WTC11 (cell line): ENCODE measurements around the gene ACP5. TPM values are rescaled to one million over a fixed set of nuclear protein-coding genes. Genes with fewer than 3 reads are reported as not detected.

Experiments used
- ATAC-seq: fragments of 200-7000 bp; cut with Tn5 transposase; 2 replicates; pipeline ENCODE4 v1.10.0; 2021; ENCODE audit warnings: mild to moderate bottlenecking, moderate library complexity
- CTCF ChIA-PET: fragments of 300-600 bp; sonication (Branson Sonifier 250); formaldehyde crosslinking; loops from one replicate; lab custom pipeline; 2021; ENCODE audit warnings: antibody characterized with exemption; lab: Charles Lee
- POLR2A ChIA-PET: fragments of 350-600 bp; sonication (Branson Sonifier 250); formaldehyde crosslinking; loops from one replicate; lab custom pipeline; 2021; ENCODE audit warnings: antibody characterized with exemption; lab: Charles Lee
- DNase-seq: peaks from one replicate; pipeline ENCODE4 v3.0.0; 2021; ENCODE audit warnings: low spot score
- H3K27ac Mint-ChIP-seq: 2 replicates; pipeline ENCODE4 v1.8.0; 2021; ENCODE audit warnings: mixed read lengths
- H3K27me3 Mint-ChIP-seq: 2 replicates; pipeline ENCODE4 v1.8.0; 2021; ENCODE audit warnings: low read depth, mild to moderate bottlenecking, moderate library complexity, mixed read lengths
- H3K36me3 Mint-ChIP-seq: 2 replicates; pipeline ENCODE4 v1.8.0; 2021; ENCODE audit warnings: mixed read lengths
- H3K4me1 Mint-ChIP-seq: 2 replicates; pipeline ENCODE4 v1.8.0; 2022; ENCODE audit warnings: mixed read lengths
- H3K4me3 Mint-ChIP-seq: 2 replicates; pipeline ENCODE4 v1.8.0; 2021; ENCODE audit warnings: mild to moderate bottlenecking, moderate library complexity, mixed read lengths
- H3K9me3 Mint-ChIP-seq: 2 replicates; pipeline ENCODE4 v1.8.0; 2021; ENCODE audit warnings: mixed read lengths
- CBFB ChIP-seq: sonication (generic); formaldehyde crosslinking; IDR thresholded peaks from 2 replicates; pipeline ENCODE4 v1.8.1; 2022; ENCODE audit warnings: mild to moderate bottlenecking, low read depth, missing genetic modification reagents
- CREB1 ChIP-seq: sonication (generic); formaldehyde crosslinking; IDR thresholded peaks from 2 replicates; pipeline ENCODE4 v1.8.0; 2023; ENCODE audit warnings: mild to moderate bottlenecking, missing genetic modification reagents
- EMX1 ChIP-seq: fragments of 250-450 bp; sonication (Bioruptor Pico); IDR thresholded peaks from 2 replicates; pipeline ENCODE4 v1.8.0; 2021; ENCODE audit warnings: mild to moderate bottlenecking
- ESRRA ChIP-seq: sonication (generic); formaldehyde crosslinking; IDR thresholded peaks from 2 replicates; pipeline ENCODE4 v1.8.1; 2022; ENCODE audit warnings: mild to moderate bottlenecking, missing genetic modification reagents, borderline replicate concordance
- MXD4 ChIP-seq: fragments of 250-450 bp; sonication (Bioruptor Pico); IDR thresholded peaks from 2 replicates; pipeline ENCODE4 v1.8.0; 2021; ENCODE audit warnings: mild to moderate bottlenecking, moderate library complexity, borderline replicate concordance
- ZNF121 ChIP-seq: sonication (generic); formaldehyde crosslinking; IDR thresholded peaks from 2 replicates; pipeline ENCODE4 v1.8.0; 2023; ENCODE audit warnings: missing genetic modification reagents
- ZNF219 ChIP-seq: sonication (generic); formaldehyde crosslinking; IDR thresholded peaks from 2 replicates; pipeline ENCODE4 v1.8.0; 2023; ENCODE audit warnings: missing genetic modification reagents, mild to moderate bottlenecking, borderline replicate concordance
- ZNF263 ChIP-seq: sonication (generic); formaldehyde crosslinking; IDR thresholded peaks from 2 replicates; pipeline ENCODE4 v1.8.1; 2022; ENCODE audit warnings: low read depth, mild to moderate bottlenecking, moderate library complexity, missing genetic modification reagents
- ZNF317 ChIP-seq: sonication (generic); formaldehyde crosslinking; IDR thresholded peaks from 2 replicates; pipeline ENCODE4 v1.8.1; 2023; ENCODE audit warnings: low read depth, mild to moderate bottlenecking, moderate library complexity, missing genetic modification reagents, borderline replicate concordance
- ZNF396 ChIP-seq: fragments of 250-450 bp; sonication (Bioruptor Pico); IDR thresholded peaks from 2 replicates; pipeline ENCODE4 v1.8.0; 2021; ENCODE audit warnings: mild to moderate bottlenecking, moderate library complexity, borderline replicate concordance
- total RNA-seq: library from RNA; stranded (reverse); gene quantifications from 3 replicates; pipeline ENCODE4 v1.2.3, GENCODE V29; 2021
- TF ChIP-seq, protein P1 (sequence below): fragments of 250-450 bp; sonication (Bioruptor Pico); IDR thresholded peaks from 2 replicates; pipeline ENCODE4 v1.8.0; 2021; ENCODE audit warnings: mild to moderate bottlenecking
- TF ChIP-seq, protein P2 (sequence below): sonication (generic); formaldehyde crosslinking; IDR thresholded peaks from 2 replicates; pipeline ENCODE4 v1.8.1; 2022; ENCODE audit warnings: missing genetic modification reagents, borderline replicate concordance
- TF ChIP-seq, protein P3 (sequence below): sonication (generic); formaldehyde crosslinking; IDR thresholded peaks from 2 replicates; pipeline ENCODE4 v1.8.1; 2023; ENCODE audit warnings: mild to moderate bottlenecking, missing genetic modification reagents, moderate library complexity
- TF ChIP-seq, protein P4 (sequence below): sonication (generic); formaldehyde crosslinking; conservative IDR thresholded peaks from 2 replicates; pipeline ENCODE4 v1.8.1; 2022; ENCODE audit warnings: mild to moderate bottlenecking, missing genetic modification reagents
- TF ChIP-seq, protein P5 (sequence below): sonication (generic); formaldehyde crosslinking; IDR thresholded peaks from 2 replicates; pipeline ENCODE4 v1.8.0; 2022; ENCODE audit warnings: mild to moderate bottlenecking, missing genetic modification reagents
- TF ChIP-seq, protein P6 (sequence below): fragments of 250-450 bp; sonication (Bioruptor Pico); IDR thresholded peaks from 2 replicates; pipeline ENCODE4 v1.9.0; 2021; ENCODE audit warnings: mild to moderate bottlenecking, borderline replicate concordance
- TF ChIP-seq, protein P7 (sequence below): fragments of 200-600 bp; IDR thresholded peaks from 2 replicates; pipeline ENCODE4 v1.8.0; 2022; ENCODE audit warnings: antibody characterized with exemption

Gene ACP5
- total RNA-seq, 1 experiment from 2014 or later = 8.6 TPM

DNA sequence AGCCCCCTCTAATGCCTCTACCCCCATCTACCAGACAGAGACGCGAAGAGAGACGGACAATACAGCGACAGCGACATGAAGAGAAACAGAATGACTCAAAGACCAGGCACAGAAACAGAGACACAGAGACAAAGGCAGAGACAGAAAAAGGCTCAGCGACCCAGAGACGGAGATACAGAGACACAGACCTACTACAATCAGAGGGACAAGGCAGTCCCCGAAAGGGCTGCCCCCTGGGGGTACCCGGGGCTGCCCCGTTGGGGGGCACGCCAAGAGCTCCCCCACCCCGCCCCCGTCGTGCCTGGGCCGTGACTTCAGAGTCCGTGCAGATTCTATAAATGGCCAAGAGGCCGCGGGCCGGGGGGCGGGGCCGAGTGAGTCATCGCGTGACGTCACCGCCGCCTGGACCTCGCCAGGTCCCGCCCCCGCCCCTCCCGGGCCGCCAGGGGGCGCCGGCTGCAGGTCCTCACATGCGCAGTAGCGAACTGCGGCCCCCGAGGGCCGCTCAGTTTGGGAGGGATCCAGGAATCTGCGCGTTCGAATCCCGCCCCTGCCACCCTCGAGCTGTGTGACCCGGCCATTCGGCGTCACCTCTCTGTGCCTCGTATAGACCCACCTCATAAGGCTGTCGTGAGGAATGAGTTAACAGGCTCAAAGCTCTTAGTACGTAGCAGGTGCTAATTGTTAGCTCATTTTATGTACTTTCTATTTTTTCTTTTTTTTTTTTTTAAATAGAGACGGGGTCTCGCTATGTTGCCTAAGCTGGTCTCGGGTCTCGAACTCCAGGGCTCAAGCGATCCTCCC is 41.5 kb downstream of the ACP5 start (continued):
- TF ChIP-seq, protein P1, sequence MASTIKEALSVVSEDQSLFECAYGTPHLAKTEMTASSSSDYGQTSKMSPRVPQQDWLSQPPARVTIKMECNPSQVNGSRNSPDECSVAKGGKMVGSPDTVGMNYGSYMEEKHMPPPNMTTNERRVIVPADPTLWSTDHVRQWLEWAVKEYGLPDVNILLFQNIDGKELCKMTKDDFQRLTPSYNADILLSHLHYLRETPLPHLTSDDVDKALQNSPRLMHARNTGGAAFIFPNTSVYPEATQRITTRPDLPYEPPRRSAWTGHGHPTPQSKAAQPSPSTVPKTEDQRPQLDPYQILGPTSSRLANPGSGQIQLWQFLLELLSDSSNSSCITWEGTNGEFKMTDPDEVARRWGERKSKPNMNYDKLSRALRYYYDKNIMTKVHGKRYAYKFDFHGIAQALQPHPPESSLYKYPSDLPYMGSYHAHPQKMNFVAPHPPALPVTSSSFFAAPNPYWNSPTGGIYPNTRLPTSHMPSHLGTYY (CRISPR knock-in tag) = no peak
- TF ChIP-seq ESRRA (CRISPR knock-in tag) (no peak), ZNF317 (CRISPR knock-in tag) (no peak), CBFB (CRISPR knock-in tag) (no peak)

DNA sequence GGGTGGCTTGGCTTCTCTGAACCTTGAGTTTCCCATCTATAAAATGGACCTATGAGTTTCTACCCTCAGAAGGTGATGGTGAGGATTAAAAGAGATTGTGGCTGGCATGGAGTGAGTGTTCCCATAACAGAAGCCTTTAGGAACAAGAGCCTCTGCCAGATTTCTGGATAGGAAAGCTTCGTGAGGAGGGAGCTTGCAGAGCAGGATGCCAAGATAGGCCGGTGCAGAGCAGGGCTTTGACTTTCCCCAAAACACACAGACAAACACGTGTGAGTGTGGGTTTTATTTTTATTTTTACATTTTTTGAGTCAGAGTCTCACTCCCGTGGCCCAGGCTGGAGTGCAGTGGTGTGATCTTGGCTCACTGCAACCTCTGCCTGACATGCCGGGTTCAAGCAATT is 42.5 kb downstream of the ACP5 start:
- Mint-ChIP-seq H3K27ac (no peak overlapping the region), H3K4me1 (peaks cover 16% of the 10 kb centered on the region), H3K27me3 (peaks cover 38% of the 10 kb centered on the region), H3K9me3 (no peaks in the 10 kb centered on the region), H3K36me3 (no peaks in the 10 kb centered on the region), H3K4me3 (0 out of 2 replicates have a peak overlapping the region, but pooled peaks have one; percentile 78)
- ChIA-PET POLR2A (no interaction called here), CTCF (interaction anchor here (0.8 to 1.4 kb wide), 2 partner anchors 8 to 154 kb away, joined by 3 read pairs; no protein-coding TSS in a partner anchor)
- TF ChIP-seq EMX1 (CRISPR knock-in tag) (no peak), ZNF121 (no peak)
- DNase-seq = no peak
- ATAC-seq = no peak

DNA sequence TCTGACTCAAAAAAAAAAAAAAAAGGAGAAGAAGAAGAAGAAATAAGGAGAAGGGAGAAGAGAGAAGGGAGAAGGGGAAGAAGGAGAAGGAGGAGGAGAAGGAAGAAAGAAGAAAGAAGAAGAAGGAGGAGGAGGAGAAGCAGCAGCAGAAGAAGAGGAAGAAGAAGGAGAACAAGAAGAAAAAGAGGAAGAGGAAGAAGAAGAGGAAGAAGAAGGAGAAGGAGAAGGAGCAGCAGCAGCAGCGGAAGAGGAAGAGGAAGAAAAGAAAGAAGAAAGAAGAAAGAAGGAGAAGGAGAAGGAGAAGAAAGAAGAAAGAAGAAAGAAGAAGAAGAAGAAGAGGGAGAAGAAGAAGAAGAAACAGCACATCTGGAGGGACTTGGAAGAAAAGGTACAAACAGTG is 42.9 kb downstream of the ACP5 start:
- no peak overlapping the region for H3K27ac Mint-ChIP-seq
- no peak for DNase-seq
- no peaks in the 10 kb centered on the region for H3K36me3 Mint-ChIP-seq
- H3K9me3 Mint-ChIP-seq = no peaks in the 10 kb centered on the region
- TF ChIP-seq CREB1 (CRISPR knock-in tag) (no peak), ZNF219 (CRISPR knock-in tag) (no peak), MXD4 (CRISPR knock-in tag) (no peak)
- TF ChIP-seq, protein P2, sequence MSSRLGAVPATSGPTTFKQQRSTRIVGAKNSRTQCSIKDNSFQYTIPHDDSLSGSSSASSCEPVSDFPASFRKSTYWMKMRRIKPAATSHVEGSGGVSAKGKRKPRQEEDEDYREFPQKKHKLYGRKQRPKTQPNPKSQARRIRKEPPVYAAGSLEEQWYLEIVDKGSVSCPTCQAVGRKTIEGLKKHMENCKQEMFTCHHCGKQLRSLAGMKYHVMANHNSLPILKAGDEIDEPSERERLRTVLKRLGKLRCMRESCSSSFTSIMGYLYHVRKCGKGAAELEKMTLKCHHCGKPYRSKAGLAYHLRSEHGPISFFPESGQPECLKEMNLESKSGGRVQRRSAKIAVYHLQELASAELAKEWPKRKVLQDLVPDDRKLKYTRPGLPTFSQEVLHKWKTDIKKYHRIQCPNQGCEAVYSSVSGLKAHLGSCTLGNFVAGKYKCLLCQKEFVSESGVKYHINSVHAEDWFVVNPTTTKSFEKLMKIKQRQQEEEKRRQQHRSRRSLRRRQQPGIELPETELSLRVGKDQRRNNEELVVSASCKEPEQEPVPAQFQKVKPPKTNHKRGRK = peak; percentile 67; the same call in 1 of the 2 replicates
- H3K4me1 Mint-ChIP-seq = peaks cover 16% of the 10 kb centered on the region
- peaks cover 38% of the 10 kb centered on the region for H3K27me3 Mint-ChIP-seq
- ChIA-PET POLR2A (no interaction called here), CTCF (interaction anchor here (0.8 to 1.4 kb wide), 2 partner anchors 9 to 24 kb away, joined by 3 to 4 read pairs; partner anchors contain the start of gene ELOF1)
- no peak overlapping the region for H3K4me3 Mint-ChIP-seq
- no peak for ATAC-seq

DNA sequence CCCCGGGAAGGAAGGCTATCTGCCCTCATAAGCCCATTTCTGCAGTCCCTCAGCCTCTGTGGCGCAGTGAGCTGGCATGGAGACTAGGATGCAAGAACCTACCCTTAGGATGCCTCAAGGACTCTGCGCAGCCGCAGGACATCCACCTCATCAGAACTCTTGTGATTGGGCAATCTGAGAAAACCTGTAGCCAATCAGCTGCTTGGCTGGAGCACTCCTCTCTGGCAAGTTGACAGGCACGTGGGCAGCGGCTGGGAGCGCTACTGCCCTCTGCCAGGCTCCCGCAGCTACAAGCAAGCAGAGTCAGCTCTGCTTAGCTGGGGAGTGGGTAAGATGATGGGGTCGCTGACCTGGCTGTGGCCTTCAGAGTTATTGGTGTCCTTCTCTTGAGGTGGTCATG is 47.0 kb downstream of the ACP5 start:
- Mint-ChIP-seq H3K27ac (no peak overlapping the region), H3K27me3 (peaks cover 35% of the 10 kb centered on the region), H3K4me1 (peaks cover 9% of the 10 kb centered on the region), H3K4me3 (no peak overlapping the region), H3K9me3 (no peaks in the 10 kb centered on the region), H3K36me3 (no peaks in the 10 kb centered on the region)
- DNase-seq (peak; percentile 81), ATAC-seq (peak; percentile 65)
- POLR2A ChIA-PET = interaction anchor here (0.6 to 1.3 kb wide), 4 partner anchors 8 to 148 kb away, joined by 3 to 6 read pairs (median 6); partner anchors contain the start of genes CNN1 and ELOF1
- CTCF ChIA-PET = interaction anchor here (0.6 to 1.4 kb wide), 12 partner anchors 8 to 267 kb away, joined by 3 to 10 read pairs (median 5); partner anchors contain the start of genes CNN1, RGL3 and SWSAP1
- TF ChIP-seq ZNF263 = no peak
- TF ChIP-seq ZNF396 (CRISPR knock-in tag) = no peak
- TF ChIP-seq, protein P3, sequence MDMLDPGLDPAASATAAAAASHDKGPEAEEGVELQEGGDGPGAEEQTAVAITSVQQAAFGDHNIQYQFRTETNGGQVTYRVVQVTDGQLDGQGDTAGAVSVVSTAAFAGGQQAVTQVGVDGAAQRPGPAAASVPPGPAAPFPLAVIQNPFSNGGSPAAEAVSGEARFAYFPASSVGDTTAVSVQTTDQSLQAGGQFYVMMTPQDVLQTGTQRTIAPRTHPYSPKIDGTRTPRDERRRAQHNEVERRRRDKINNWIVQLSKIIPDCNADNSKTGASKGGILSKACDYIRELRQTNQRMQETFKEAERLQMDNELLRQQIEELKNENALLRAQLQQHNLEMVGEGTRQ = peak; percentile 86
- TF ChIP-seq, protein P4, sequence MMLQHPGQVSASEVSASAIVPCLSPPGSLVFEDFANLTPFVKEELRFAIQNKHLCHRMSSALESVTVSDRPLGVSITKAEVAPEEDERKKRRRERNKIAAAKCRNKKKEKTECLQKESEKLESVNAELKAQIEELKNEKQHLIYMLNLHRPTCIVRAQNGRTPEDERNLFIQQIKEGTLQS (CRISPR knock-in tag) = no peak
- TF ChIP-seq, protein P5, sequence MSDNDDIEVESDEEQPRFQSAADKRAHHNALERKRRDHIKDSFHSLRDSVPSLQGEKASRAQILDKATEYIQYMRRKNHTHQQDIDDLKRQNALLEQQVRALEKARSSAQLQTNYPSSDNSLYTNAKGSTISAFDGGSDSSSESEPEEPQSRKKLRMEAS (CRISPR knock-in tag) = peak; percentile 98
- TF ChIP-seq, protein P6, sequence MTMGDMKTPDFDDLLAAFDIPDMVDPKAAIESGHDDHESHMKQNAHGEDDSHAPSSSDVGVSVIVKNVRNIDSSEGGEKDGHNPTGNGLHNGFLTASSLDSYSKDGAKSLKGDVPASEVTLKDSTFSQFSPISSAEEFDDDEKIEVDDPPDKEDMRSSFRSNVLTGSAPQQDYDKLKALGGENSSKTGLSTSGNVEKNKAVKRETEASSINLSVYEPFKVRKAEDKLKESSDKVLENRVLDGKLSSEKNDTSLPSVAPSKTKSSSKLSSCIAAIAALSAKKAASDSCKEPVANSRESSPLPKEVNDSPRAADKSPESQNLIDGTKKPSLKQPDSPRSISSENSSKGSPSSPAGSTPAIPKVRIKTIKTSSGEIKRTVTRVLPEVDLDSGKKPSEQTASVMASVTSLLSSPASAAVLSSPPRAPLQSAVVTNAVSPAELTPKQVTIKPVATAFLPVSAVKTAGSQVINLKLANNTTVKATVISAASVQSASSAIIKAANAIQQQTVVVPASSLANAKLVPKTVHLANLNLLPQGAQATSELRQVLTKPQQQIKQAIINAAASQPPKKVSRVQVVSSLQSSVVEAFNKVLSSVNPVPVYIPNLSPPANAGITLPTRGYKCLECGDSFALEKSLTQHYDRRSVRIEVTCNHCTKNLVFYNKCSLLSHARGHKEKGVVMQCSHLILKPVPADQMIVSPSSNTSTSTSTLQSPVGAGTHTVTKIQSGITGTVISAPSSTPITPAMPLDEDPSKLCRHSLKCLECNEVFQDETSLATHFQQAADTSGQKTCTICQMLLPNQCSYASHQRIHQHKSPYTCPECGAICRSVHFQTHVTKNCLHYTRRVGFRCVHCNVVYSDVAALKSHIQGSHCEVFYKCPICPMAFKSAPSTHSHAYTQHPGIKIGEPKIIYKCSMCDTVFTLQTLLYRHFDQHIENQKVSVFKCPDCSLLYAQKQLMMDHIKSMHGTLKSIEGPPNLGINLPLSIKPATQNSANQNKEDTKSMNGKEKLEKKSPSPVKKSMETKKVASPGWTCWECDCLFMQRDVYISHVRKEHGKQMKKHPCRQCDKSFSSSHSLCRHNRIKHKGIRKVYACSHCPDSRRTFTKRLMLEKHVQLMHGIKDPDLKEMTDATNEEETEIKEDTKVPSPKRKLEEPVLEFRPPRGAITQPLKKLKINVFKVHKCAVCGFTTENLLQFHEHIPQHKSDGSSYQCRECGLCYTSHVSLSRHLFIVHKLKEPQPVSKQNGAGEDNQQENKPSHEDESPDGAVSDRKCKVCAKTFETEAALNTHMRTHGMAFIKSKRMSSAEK (CRISPR knock-in tag) = no peak
- TF ChIP-seq ZNF219 (CRISPR knock-in tag) = no peak
- TF ChIP-seq, protein P7, sequence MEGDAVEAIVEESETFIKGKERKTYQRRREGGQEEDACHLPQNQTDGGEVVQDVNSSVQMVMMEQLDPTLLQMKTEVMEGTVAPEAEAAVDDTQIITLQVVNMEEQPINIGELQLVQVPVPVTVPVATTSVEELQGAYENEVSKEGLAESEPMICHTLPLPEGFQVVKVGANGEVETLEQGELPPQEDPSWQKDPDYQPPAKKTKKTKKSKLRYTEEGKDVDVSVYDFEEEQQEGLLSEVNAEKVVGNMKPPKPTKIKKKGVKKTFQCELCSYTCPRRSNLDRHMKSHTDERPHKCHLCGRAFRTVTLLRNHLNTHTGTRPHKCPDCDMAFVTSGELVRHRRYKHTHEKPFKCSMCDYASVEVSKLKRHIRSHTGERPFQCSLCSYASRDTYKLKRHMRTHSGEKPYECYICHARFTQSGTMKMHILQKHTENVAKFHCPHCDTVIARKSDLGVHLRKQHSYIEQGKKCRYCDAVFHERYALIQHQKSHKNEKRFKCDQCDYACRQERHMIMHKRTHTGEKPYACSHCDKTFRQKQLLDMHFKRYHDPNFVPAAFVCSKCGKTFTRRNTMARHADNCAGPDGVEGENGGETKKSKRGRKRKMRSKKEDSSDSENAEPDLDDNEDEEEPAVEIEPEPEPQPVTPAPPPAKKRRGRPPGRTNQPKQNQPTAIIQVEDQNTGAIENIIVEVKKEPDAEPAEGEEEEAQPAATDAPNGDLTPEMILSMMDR = no peak
